Left kidney (tissue), 1 donor: Measurements from ENCODE around the gene ATP1A3. TPM values are rescaled to one million over a fixed set of nuclear protein-coding genes. Genes with fewer than 3 reads are reported as not detected.

Experiments used
- polyA plus RNA-seq: library from polyadenylated mRNA; unstranded; fragments of 120-200 nt; gene quantifications from one replicate; pipeline ENCODE4 v1.2.1, GENCODE V29; 2013; ENCODE audit not compliant: insufficient read length

Gene ATP1A3
- polyA plus RNA-seq, 1 donor = 0.65 TPM

Other genes starting within 250 kb of the ATP1A3 start
- not detected for gene CEACAM6, start 238.7 kb downstream of the ATP1A3 start, polyA plus RNA-seq
- not detected for gene CEACAM3, start 197.6 kb downstream of the ATP1A3 start, polyA plus RNA-seq
- gene LYPD4, start 149.5 kb downstream of the ATP1A3 start, polyA plus RNA-seq = not detected
- gene DMRTC2, start 149.2 kb downstream of the ATP1A3 start, polyA plus RNA-seq = not detected
- gene RPS19, start 134.0 kb downstream of the ATP1A3 start, polyA plus RNA-seq = 1,139 TPM
- 0.40 TPM for gene CD79A, start 117.0 kb downstream of the ATP1A3 start, polyA plus RNA-seq
- 45.2 TPM for gene ARHGEF1, start 111.0 kb downstream of the ATP1A3 start, polyA plus RNA-seq
- gene ERFL, start 65.8 kb downstream of the ATP1A3 start, polyA plus RNA-seq = 0.15 TPM
- gene RABAC1, start 34.9 kb downstream of the ATP1A3 start, polyA plus RNA-seq = 45.4 TPM
- 26.3 TPM for gene GRIK5, start 76.0 kb upstream of the ATP1A3 start, polyA plus RNA-seq
- gene ZNF574, start 81.9 kb upstream of the ATP1A3 start, polyA plus RNA-seq = 12.0 TPM
- 0.70 TPM for gene POU2F2, start 138.2 kb upstream of the ATP1A3 start, polyA plus RNA-seq
- gene DEDD2, start 223.4 kb upstream of the ATP1A3 start, polyA plus RNA-seq = 20.2 TPM
- gene ZNF526, start 226.1 kb upstream of the ATP1A3 start, polyA plus RNA-seq = 7.9 TPM
- 71.9 TPM for gene GSK3A, start 248.4 kb upstream of the ATP1A3 start, polyA plus RNA-seq